ENCODE results near the gene FRYL. TPM values are rescaled to one million over a fixed set of nuclear protein-coding genes. Genes with fewer than 3 reads are reported as not detected.

FRYL gene
- total RNA-seq, 1 experiment from 2014 or later = 53.9 TPM

- Histone ChIP-seq H3K4me2 (no peak overlapping the region), H3K9me3 (ENCODE audit: insufficient read depth, low read depth) (0 out of 2 replicates have a peak, but pooled peaks cover 5% of the 10 kb centered on the region), H3K4me3 (no peak overlapping the region), H3K36me3 (ENCODE audit: low read depth) (no peaks in the 10 kb centered on the region), H3K4me1 (replicated peaks; ENCODE audit: insufficient read depth) (peaks cover 31% of the 10 kb centered on the region), H3K9me2 (ENCODE audit: insufficient read depth) (no peaks in the 10 kb centered on the region), H2AFZ (no peak overlapping the region), H3F3A (ENCODE audit: insufficient read depth, low read depth) (peaks cover 26% of the 10 kb centered on the region), H3K27me3 (ENCODE audit: insufficient read depth, low read depth) (no peaks in the 10 kb centered on the region), H4K20me1 (ENCODE audit: insufficient read depth) (no peaks in the 10 kb centered on the region), H3K79me2 (ENCODE audit: low read depth) (peaks cover 72% of the 10 kb centered on the region), H3K27ac (peak overlapping the region; percentile 89)
- ChIA-PET CTCF (no interaction called here), POLR2A (ENCODE audit: unreplicated experiment) (no interaction called here)
- intact Hi-C loops (cut with micrococcal nuclease; ENCODE audit: unreplicated experiment) = loop anchor here (1.0 to 2.0 kb wide), 3 partner anchors 29 to 53 kb away; partner anchors contain the start of gene FRYL
- no TSS peak for BruUV-seq (replicated peaks)
- TF ChIP-seq CTCF (conservative IDR thresholded peaks at IDR 0.05) (no peak), EZH2 (IDR thresholded peaks at IDR 0.05; ENCODE audit: low read depth) (no peak)
- no peak for DNase-seq
Observed at GRCh38 chr4:48727666-48728459, 52.2 kb downstream of the FRYL start.

- BruUV-seq (replicated peaks) = no TSS peak
- ChIA-PET CTCF (no interaction called here), POLR2A (ENCODE audit: unreplicated experiment) (no interaction called here)
- no peaks in the 10 kb centered on the region for H3K27me3 ChIP-seq (ENCODE audit: insufficient read depth, low read depth)
- peak overlapping the region; percentile 54 for H3K4me3 ChIP-seq
- H4K20me1 ChIP-seq (ENCODE audit: insufficient read depth) = no peaks in the 10 kb centered on the region
- no peak overlapping the region for H2AFZ ChIP-seq
- intact Hi-C loops (cut with micrococcal nuclease; ENCODE audit: unreplicated experiment) = no loop called here
- peak overlapping the region; percentile 89 for H3K27ac ChIP-seq
- DNase-seq = no peak
- 0 out of 2 replicates have a peak, but pooled peaks cover 5% of the 10 kb centered on the region for H3K9me3 ChIP-seq (ENCODE audit: insufficient read depth, low read depth)
- peaks cover 31% of the 10 kb centered on the region for H3K4me1 ChIP-seq (replicated peaks; ENCODE audit: insufficient read depth)
- peaks cover 81% of the 10 kb centered on the region for H3K79me2 ChIP-seq (ENCODE audit: low read depth)
- no peak for TF ChIP-seq CTCF (conservative IDR thresholded peaks at IDR 0.05)
- TF ChIP-seq EZH2 (IDR thresholded peaks at IDR 0.05; ENCODE audit: low read depth) = no peak
- peaks cover 26% of the 10 kb centered on the region for H3F3A ChIP-seq (ENCODE audit: insufficient read depth, low read depth)
- H3K36me3 ChIP-seq (ENCODE audit: low read depth) = no peaks in the 10 kb centered on the region
- no peaks in the 10 kb centered on the region for H3K9me2 ChIP-seq (ENCODE audit: insufficient read depth)
- peak overlapping the region; percentile 85 for H3K4me2 ChIP-seq
Observed at GRCh38 chr4:48725414-48725813, 54.7 kb downstream of the FRYL start.

- Histone ChIP-seq H3K9me3 (ENCODE audit: insufficient read depth, low read depth) (0 out of 2 replicates have a peak, but pooled peaks cover 5% of the 10 kb centered on the region), H3K4me3 (no peak overlapping the region), H3K79me2 (ENCODE audit: low read depth) (peaks cover 58% of the 10 kb centered on the region), H3K27me3 (ENCODE audit: insufficient read depth, low read depth) (no peaks in the 10 kb centered on the region), H3K36me3 (ENCODE audit: low read depth) (no peaks in the 10 kb centered on the region), H4K20me1 (ENCODE audit: insufficient read depth) (no peaks in the 10 kb centered on the region), H3F3A (ENCODE audit: insufficient read depth, low read depth) (peaks cover 31% of the 10 kb centered on the region), H3K9me2 (ENCODE audit: insufficient read depth) (no peaks in the 10 kb centered on the region), H3K27ac (no peak overlapping the region), H2AFZ (no peak overlapping the region), H3K4me1 (replicated peaks; ENCODE audit: insufficient read depth) (peaks cover 29% of the 10 kb centered on the region), H3K4me2 (no peak overlapping the region)
- CTCF ChIA-PET = no interaction called here
- intact Hi-C loops (cut with micrococcal nuclease; ENCODE audit: unreplicated experiment) = no loop called here
- POLR2A ChIA-PET (ENCODE audit: unreplicated experiment) = no interaction called here
- no peak for DNase-seq
- BruUV-seq (replicated peaks) = no TSS peak
- TF ChIP-seq EZH2 (IDR thresholded peaks at IDR 0.05; ENCODE audit: low read depth) (no peak), CTCF (conservative IDR thresholded peaks at IDR 0.05) (no peak)
Observed at GRCh38 chr4:48722509-48723446, 57.3 kb downstream of the FRYL start.

Data from PC-9 (cell line).